Fibroblast of the aortic adventitia (primary cell): ENCODE measurements around the gene STT3B. TPM values are rescaled to one million over a fixed set of nuclear protein-coding genes. Genes with fewer than 3 reads are reported as not detected.

Source experiments
- DNase-seq: peaks from one replicate; pipeline ENCODE4 v3.0.0-alpha.2; 2010; ENCODE audit warnings: low read depth
- H3K4me3 ChIP-seq: 2 replicates; pipeline ENCODE4 v1.5.1; 2011; ENCODE audit warnings: low read depth, mild to moderate bottlenecking, control low read depth, low read length, moderate library complexity
- CTCF ChIP-seq: IDR thresholded peaks from 2 replicates; pipeline ENCODE4 v1.5.1; 2011; ENCODE audit warnings: mild to moderate bottlenecking, low read length, control low read depth, inconsistent platforms; ENCODE audit not compliant: insufficient read depth
- total RNA-seq: library from RNA; depleted of rRNA; stranded (reverse); fragments of >200 nt; gene quantifications from 2 replicates; pipeline ENCODE4 v1.2.3, GENCODE V29; 2012; ENCODE audit warnings: low replicate concordance

The STT3B gene
- total RNA-seq, 1 donor: 151 TPM

- no peak overlapping the region for H3K4me3 ChIP-seq
- no peak for TF ChIP-seq CTCF
- no peak for DNase-seq
Observed at GRCh38 chr3:31491660-31492059, 41.1 kb upstream of the STT3B start.

- no peak for TF ChIP-seq CTCF
- no peak overlapping the region for H3K4me3 ChIP-seq
- no peak for DNase-seq
Observed at GRCh38 chr3:31493149-31493548, 39.6 kb upstream of the STT3B start.

GRCh38 chr3:31495971-31496665 is 36.6 kb upstream of the STT3B start:
- H3K4me3 ChIP-seq: no peak overlapping the region
- TF ChIP-seq CTCF: no peak
- peak; percentile 46 for DNase-seq

GRCh38 chr3:31498791-31499190 is 33.9 kb upstream of the STT3B start:
- H3K4me3 ChIP-seq: no peak overlapping the region
- no peak for DNase-seq
- no peak for TF ChIP-seq CTCF

GRCh38 chr3:31499281-31499680 is 33.4 kb upstream of the STT3B start:
- no peak overlapping the region for H3K4me3 ChIP-seq
- no peak for DNase-seq
- TF ChIP-seq CTCF: no peak

GRCh38 chr3:31502803-31503221 is 29.9 kb upstream of the STT3B start:
- no peak overlapping the region for H3K4me3 ChIP-seq
- DNase-seq: no peak
- no peak for TF ChIP-seq CTCF

GRCh38 chr3:31503456-31503855 is 29.3 kb upstream of the STT3B start:
- DNase-seq: no peak
- H3K4me3 ChIP-seq: no peak overlapping the region
- no peak for TF ChIP-seq CTCF
